NCI-H128 (cell line): ENCODE results near the gene FXYD2.

Experiments used
- DNase-seq: peaks from one replicate; lab custom pipeline; 2025; ENCODE audit not compliant: unreplicated experiment; lab: John Stamatoyannopoulos, UW

Gene FXYD2

DNA sequence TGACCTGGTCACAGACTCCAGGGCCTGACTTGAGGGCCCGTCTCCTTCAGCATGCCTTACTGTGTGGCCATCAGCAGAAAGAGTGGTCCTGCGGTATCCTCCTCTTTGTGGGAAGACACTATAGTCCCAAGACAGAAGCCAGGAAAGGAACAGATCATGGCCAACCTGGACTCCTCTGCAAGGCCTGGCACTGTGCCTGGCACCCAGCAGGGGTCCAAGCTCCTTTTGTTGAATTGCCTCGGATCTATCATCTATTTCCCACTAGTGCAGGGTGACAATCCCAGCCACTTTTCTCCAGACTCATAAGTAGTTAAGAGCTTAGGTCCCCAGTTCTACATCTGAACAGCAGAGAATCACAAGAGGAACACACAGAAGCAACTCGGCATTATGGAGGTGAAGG is 54.5 kb downstream of the FXYD2 start:
- DNase-seq: no peak
